KMS-11 (cell line): ENCODE results near the gene SCUBE1.
"Not testable (repeated sequence)": the region's sequence is repeated elsewhere in the genome, so short reads cannot be mapped to it uniquely, and the experiment has no call there.

Experiments
- H2AFZ ChIP-seq: fragments of 200-600 bp; sonication (generic); 2 replicates; pipeline ENCODE4 v1.6.1; 2016; ENCODE audit warnings: antibody characterized with exemption, mixed run types, low read depth
- H3K27ac ChIP-seq: fragments of 200-600 bp; sonication (generic); 2 replicates; pipeline ENCODE4 v1.6.1; 2016; ENCODE audit warnings: mild to moderate bottlenecking, mixed run types
- H3K27me3 ChIP-seq: fragments of 200-600 bp; sonication (generic); 2 replicates; pipeline ENCODE4 v1.6.1; 2017; ENCODE audit warnings: mild to moderate bottlenecking, low read depth, mixed run types, moderate library complexity; ENCODE audit not compliant: insufficient read depth
- H3K36me3 ChIP-seq: fragments of 200-600 bp; sonication (generic); 2 replicates; pipeline ENCODE4 v1.6.1; 2017; ENCODE audit warnings: mild to moderate bottlenecking, mixed run types; ENCODE audit not compliant: insufficient read depth
- H3K4me1 ChIP-seq: fragments of 200-600 bp; sonication (generic); 2 replicates; pipeline ENCODE4 v1.6.1; 2016; ENCODE audit warnings: mild to moderate bottlenecking, low read depth, mixed run types; ENCODE audit not compliant: poor library complexity, severe bottlenecking
- H3K4me2 ChIP-seq: fragments of 200-600 bp; sonication (generic); 2 replicates; pipeline ENCODE4 v1.7.0; 2016; ENCODE audit warnings: mild to moderate bottlenecking, mixed run types
- H3K4me3 ChIP-seq: fragments of 200-600 bp; sonication (generic); IDR thresholded peaks from 2 replicates; pipeline ENCODE4 v1.6.1; 2017; ENCODE audit warnings: low read depth, low read length, mixed read lengths; ENCODE audit not compliant: insufficient read depth
- H3K79me2 ChIP-seq: fragments of 200-600 bp; sonication (generic); 2 replicates; pipeline ENCODE4 v1.6.1; 2016; ENCODE audit warnings: low read depth, mixed run types; ENCODE audit not compliant: insufficient read depth
- H3K9ac ChIP-seq: fragments of 200-600 bp; sonication (generic); 2 replicates; pipeline ENCODE4 v1.6.1; 2016; ENCODE audit warnings: mild to moderate bottlenecking, mixed run types
- H4K20me1 ChIP-seq: fragments of 200-600 bp; sonication (generic); 2 replicates; pipeline ENCODE4 v1.6.1; 2016; ENCODE audit warnings: mild to moderate bottlenecking, mixed run types; ENCODE audit not compliant: insufficient read depth
- TF ChIP-seq, protein P1 (sequence below): fragments of 200-600 bp; sonication (generic); conservative IDR thresholded peaks from 2 replicates; pipeline ENCODE4 v1.6.1; 2017; ENCODE audit warnings: low read depth, mild to moderate bottlenecking, antibody characterized with exemption, low read length, moderate library complexity, mixed read lengths

Gene SCUBE1

GRCh38 chr22:43356881-43357280, 13.7 kb upstream of the SCUBE1 start:
- Histone ChIP-seq H2AFZ (no peak overlapping the region), H3K4me2 (no peak overlapping the region), H4K20me1 (no peaks in the 10 kb centered on the region), H3K9ac (no peak overlapping the region), H3K36me3 (no peaks in the 10 kb centered on the region), H3K4me3 (no peak overlapping the region), H3K27me3 (peaks cover 10% of the 10 kb centered on the region; the same call in 1 of the 2 replicates), H3K27ac (no peak overlapping the region), H3K79me2 (no peaks in the 10 kb centered on the region), H3K4me1 (no peaks in the 10 kb centered on the region)
- TF ChIP-seq, protein P1, sequence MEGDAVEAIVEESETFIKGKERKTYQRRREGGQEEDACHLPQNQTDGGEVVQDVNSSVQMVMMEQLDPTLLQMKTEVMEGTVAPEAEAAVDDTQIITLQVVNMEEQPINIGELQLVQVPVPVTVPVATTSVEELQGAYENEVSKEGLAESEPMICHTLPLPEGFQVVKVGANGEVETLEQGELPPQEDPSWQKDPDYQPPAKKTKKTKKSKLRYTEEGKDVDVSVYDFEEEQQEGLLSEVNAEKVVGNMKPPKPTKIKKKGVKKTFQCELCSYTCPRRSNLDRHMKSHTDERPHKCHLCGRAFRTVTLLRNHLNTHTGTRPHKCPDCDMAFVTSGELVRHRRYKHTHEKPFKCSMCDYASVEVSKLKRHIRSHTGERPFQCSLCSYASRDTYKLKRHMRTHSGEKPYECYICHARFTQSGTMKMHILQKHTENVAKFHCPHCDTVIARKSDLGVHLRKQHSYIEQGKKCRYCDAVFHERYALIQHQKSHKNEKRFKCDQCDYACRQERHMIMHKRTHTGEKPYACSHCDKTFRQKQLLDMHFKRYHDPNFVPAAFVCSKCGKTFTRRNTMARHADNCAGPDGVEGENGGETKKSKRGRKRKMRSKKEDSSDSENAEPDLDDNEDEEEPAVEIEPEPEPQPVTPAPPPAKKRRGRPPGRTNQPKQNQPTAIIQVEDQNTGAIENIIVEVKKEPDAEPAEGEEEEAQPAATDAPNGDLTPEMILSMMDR, result no peak

DNA sequence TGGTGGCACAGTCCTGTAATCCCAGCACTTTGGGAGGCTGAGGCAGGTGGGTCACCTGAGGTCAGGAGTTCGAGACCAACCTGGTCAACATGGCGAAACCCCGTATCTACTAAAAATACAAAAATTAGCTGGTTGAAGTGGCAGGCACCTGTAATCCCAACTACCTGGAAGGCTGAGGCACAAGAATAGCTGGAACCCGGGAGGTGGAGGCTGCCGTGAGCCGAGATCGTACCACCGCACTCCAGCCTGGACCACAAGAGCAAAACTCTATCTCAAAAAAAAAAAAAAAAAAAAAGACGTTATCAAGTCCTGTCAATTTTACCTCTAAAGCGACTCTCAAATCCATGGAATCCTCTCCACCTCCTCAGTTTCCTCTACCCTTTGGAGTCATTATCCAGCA, 12.5 kb upstream of the SCUBE1 start:
- H3K9ac ChIP-seq, H3K4me2 ChIP-seq, H3K27ac ChIP-seq, H3K4me3 ChIP-seq, H3K79me2 ChIP-seq, H2AFZ ChIP-seq, H3K4me1 ChIP-seq, H4K20me1 ChIP-seq, H3K36me3 ChIP-seq, H3K27me3 ChIP-seq: not testable (repeated sequence)

- no peaks in the 10 kb centered on the region for H3K36me3 ChIP-seq
- no peaks in the 10 kb centered on the region for H4K20me1 ChIP-seq
- no peak overlapping the region for H3K4me2 ChIP-seq
- H3K79me2 ChIP-seq, result no peaks in the 10 kb centered on the region
- H3K27me3 ChIP-seq, result peaks cover 8% of the 10 kb centered on the region; the same call in 1 of the 2 replicates
- no peaks in the 10 kb centered on the region for H3K4me1 ChIP-seq
- H3K9ac ChIP-seq, result no peak overlapping the region
- H2AFZ ChIP-seq, result no peak overlapping the region
- H3K27ac ChIP-seq, result no peak overlapping the region
- no peak overlapping the region for H3K4me3 ChIP-seq
- TF ChIP-seq, protein P1, result no peak
Measured at GRCh38 chr22:43351966-43352345, 8.8 kb upstream of the SCUBE1 start.

DNA sequence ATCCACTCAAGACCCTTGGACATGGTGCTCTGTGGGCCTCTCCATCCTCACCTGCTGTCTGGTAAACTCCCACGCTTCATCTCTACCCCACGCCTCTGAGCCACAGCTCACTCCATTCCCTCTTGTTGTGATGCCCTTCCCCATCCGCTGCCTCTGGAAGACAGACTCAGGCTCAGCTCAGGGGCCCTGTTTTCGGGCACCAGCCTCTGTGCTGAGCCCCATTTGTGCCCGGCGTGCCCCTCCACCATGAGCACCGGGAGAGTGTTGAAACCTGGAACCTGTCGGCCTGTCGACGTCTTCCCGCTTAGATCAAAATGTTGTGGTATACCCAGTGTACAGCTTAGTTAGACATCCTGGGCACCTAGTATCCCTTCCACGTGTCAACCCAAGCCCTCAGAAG, 6.5 kb upstream of the SCUBE1 start:
- H3K79me2 ChIP-seq, result no peaks in the 10 kb centered on the region
- H3K27ac ChIP-seq, result no peak overlapping the region
- H3K36me3 ChIP-seq, result no peaks in the 10 kb centered on the region
- H3K4me2 ChIP-seq, result no peak overlapping the region
- H3K9ac ChIP-seq, result no peak overlapping the region
- H3K4me3 ChIP-seq, result no peak overlapping the region
- TF ChIP-seq, protein P1, result no peak
- H4K20me1 ChIP-seq, result no peaks in the 10 kb centered on the region
- peaks cover 4% of the 10 kb centered on the region; the same call in 1 of the 2 replicates for H3K27me3 ChIP-seq
- peaks cover 4% of the 10 kb centered on the region for H3K4me1 ChIP-seq
- no peak overlapping the region for H2AFZ ChIP-seq

- H2AFZ ChIP-seq, result peak overlapping the region; percentile 6; the same call in 1 of the 2 replicates
- TF ChIP-seq, protein P1, result peak; percentile 71
Measured at GRCh38 chr22:43346521-43346929, 3.4 kb upstream of the SCUBE1 start.

More at GRCh38 chr22:43346521-43346929, 3.4 kb upstream of the SCUBE1 start:
- Histone ChIP-seq H3K4me3 (no peak overlapping the region), H3K36me3 (no peaks in the 10 kb centered on the region), H3K79me2 (no peaks in the 10 kb centered on the region), H3K27ac (no peak overlapping the region), H3K27me3 (peaks cover 6% of the 10 kb centered on the region; the same call in 1 of the 2 replicates), H3K4me1 (peaks cover 4% of the 10 kb centered on the region), H4K20me1 (no peaks in the 10 kb centered on the region), H3K4me2 (no peak overlapping the region), H3K9ac (no peak overlapping the region)
